Stimulated activated CD4-positive, alpha-beta T cell treated with anti-CD3 and anti-CD28 coated beads, Interleukin-2, amount 100 ng/mL, for 24 hours (primary cell): Measurements from ENCODE around the gene BMX.

Source experiments
- DNase-seq, 2 donors: peaks; one replicate each; pipeline ENCODE4 v3.0.0-alpha.2; 2020

Gene BMX

GRCh38 chrX:15576019-15576418, 75.4 kb downstream of the BMX start:
- no peak for DNase-seq

DNA sequence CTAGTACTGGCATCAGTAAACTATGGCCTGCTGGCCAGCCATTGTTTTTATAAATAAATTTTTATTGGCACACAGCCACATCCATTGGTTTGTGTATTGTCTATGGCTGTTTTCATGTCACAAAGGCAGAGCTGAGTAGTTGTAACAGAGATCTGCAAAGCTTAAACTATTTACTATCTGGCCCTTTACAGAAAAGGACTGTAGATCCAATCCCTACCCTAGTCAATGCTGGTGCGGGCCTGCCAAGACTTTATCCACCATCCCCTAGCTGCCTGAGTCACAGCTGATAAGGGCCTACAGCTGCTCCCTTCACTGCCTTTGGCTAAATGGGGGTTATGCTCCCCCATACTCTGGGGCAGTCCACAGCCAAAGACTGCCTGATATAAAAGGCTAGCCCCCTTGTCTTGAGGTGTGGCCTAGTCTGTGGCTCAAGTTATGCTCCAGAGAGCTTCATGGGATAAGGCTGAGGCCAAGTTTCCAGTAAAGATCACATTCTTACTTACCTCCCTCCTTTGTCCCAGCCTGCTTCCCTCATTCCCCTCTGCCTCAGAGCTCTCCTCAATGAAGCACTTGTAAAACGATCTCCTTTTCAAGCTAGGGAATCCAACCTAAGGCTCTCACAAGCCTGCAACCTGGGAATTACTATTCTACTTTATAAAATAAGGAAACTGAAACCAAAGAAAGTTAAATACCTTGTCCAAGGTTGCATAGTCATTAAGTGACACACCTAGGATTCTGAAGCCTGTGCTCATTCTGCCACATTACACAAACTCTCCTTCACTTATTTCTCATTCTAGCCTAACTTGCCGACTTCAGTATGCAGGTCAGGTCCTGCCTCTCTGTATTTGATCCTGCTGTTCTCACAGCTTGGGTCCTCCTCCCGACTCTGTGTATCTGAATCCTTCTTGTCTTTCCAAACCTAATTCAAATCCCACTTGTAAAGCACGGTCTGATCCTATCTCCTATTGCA, 79.5 kb downstream of the BMX start:
- DNase-seq, result no peak

DNA sequence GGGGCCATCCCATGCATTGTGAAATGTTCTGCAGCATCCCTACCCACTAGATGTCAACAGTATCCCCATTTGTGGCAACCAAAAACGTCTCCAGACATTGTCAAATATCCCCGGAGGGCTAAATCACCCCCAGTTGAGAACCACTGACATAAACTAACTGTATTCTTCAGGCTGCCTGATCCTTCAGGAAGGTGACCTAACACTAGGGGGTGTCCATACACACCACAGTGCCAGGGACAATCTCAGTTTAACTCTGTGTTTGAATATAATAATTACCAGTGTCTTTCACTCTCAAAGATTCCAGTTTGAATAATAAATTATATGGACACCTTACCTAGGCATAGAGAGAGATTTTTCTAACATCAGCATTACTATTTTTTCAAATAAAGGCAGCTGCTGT, 93.8 kb downstream of the BMX start:
- DNase-seq, result no peak

- DNase-seq, result no peak
Measured at GRCh38 chrX:15598026-15598425, 97.4 kb downstream of the BMX start.

DNA sequence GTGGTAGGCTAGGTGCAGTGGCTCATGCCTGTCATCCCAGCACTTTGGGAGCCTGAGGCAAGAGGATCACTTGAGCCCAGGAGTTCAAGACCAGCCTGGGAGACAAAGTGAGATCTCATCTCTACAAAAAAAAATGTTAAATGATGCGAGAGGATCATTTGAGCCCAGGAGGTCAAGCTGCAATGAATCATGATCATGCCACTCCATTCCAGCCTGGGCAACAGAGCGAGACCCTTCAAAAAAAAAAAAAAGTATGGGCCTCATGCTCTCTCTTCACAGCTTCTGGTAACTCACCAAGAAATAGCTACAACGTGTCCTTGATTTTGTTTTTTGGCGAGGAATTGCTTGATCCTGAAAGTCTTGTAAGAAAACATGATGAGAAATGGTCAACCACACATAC, 98.9 kb downstream of the BMX start:
- no peak for DNase-seq

- no peak for DNase-seq
Measured at GRCh38 chrX:15600049-15600448, 99.4 kb downstream of the BMX start.

GRCh38 chrX:15600745-15601144, 100.1 kb downstream of the BMX start, which contains the start of gene ACE2:
ACE2 (minus strand) TSS chrX:15600960; CDS start chrX:15600911, 49 bp downstream.
- DNase-seq, result no peak

DNA sequence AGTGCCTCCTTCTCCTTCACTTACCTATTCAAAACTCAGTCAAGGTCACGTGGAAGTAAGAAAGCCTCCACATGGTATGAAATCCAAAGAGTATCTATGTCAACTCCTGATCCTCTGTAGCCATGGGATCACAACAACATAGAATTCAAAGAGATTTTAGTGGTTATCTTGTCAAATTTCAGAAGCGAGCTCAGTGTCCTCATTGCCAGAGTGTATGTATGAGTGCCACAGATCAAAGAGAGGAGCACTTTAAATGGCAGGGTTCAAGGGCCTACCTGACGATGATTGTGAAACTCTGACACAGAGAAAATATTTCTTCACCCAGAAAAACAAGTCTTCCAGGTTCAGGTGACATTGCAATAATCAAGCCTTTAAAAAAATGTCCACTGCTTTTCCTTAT, 101.3 kb downstream of the BMX start:
- no peak for DNase-seq

DNA sequence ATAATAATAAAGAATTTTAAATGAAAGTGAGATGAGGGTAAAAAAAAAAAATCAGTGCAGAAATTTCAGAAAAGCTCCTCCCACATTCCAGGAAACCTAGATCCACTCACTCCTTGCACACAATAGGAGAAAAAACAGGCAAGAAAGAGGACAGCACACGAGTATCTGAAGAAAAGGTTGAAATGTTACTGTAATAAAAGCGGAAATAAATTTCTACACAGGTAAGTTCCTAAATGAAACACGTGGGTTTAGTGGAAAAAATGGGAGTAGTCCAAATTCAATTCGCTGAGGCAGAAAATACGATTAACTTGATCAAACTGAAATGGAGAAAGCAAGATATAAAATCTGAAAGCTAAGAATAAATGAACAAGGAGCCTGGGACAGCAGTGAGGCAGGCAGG, 102.2 kb downstream of the BMX start:
- no peak for DNase-seq

DNA sequence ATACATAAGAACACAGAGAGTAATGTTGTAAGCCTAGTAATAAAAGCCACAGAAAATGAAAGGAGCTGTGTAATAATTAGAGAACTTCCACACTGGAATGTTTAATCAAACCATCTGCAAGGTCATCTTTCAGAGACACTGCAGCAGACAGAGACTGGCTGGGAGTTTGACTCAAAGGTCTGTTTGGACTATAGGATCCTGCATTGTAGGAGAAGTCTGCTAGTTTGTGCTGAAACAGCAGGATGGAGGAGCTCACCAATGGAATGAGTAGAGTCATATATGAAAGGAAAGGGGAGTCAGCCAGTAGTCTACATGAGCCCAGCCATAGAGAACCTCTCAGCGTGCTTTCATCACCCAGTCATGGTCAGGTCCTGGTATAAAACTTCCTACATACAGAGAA, 104.6 kb downstream of the BMX start:
- DNase-seq, result no peak
